LoVo (cell line): ENCODE measurements around the gene AOPEP.

Experiments used
- DNase-seq: peaks from one replicate; pipeline ENCODE4 v3.0.0-alpha.2; 2016; ENCODE audit warnings: low spot score

The AOPEP gene

GRCh38 chr9:94850540-94851434 is 124.3 kb downstream of the AOPEP start:
- no peak for DNase-seq

DNA sequence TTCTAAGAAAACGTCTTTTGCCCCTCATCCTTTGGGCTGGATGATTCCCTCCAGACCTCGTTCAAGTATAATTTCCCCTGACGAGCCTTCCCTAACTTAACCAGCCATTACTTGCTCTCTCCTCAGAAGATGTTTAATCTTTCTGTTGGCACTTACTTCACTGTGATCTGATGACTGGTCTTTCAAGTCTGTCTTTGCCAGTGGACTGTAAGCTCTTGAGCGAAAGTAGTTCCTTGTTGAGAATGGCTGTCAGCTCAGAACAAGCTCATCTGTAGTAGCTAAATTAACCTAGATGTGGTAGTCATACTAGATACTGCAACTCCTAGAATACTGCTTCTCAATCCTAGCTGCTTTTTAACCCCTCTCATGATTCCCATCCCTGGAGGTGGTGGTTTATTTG is 125.0 kb downstream of the AOPEP start:
- no peak for DNase-seq

GRCh38 chr9:94851892-94852291 is 125.4 kb downstream of the AOPEP start:
- DNase-seq: no peak

DNA sequence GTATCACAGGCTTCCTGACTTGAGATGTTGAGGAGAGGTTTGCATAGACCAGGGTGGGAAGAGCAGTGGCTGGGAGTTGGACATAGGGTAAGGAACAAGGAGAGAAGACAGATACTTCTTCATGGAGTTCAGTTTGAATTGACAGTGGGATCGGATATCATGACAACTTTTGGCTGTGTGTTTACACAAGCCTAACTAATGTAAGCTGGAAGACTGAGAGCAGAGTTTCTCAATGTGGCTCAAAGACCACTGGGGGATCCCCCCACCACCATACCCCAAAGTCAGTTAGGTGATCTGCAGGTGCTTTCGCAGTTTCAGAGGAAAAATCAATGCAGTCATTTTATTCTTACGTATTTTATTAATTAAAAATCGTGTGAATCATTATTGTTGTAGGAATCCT is 125.9 kb downstream of the AOPEP start:
- DNase-seq: no peak

- peak; percentile 74 for DNase-seq
These were observed 127.4 kb downstream of the AOPEP start for GRCh38 chr9:94853887-94854286.

DNA sequence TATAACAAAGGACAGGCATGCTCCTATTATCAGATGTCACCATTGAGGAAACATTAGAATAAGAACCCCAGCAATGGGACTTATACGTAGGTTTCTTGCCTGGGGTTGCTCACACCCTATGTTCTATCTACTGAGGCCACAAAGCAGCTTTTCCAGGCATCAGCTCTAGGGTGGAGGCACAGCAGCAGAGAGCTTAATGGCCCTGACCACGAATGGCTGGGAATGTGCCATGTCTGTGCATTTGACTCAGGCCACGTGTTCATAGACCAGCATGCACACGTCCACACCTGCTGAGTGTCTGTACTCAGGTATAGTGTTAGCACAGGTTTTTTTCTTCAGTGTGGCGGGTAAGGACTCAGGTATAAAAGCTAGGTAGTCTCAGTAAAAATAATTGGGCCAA is 129.4 kb downstream of the AOPEP start:
- no peak for DNase-seq

GRCh38 chr9:94857791-94858190 is 131.3 kb downstream of the AOPEP start:
- no peak for DNase-seq

DNA sequence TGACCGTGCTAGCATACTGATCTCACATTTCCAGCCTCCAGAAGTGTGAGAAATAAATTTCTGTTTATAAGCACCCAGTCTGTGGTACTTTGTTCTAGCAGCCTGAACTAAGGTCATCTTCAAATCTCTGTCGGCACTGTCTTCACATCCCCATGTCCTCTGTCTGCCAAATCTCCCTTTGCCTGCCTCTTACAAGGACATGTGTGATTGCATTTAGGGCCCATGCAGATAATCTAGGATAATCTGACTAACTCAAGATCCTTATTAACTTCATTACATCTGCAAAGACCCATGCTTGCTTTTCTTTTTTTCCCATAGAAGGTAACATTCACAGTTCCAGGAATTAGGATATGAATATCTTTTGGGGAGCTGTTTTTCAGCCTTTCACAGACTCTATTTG is 132.7 kb downstream of the AOPEP start:
- DNase-seq: no peak

DNA sequence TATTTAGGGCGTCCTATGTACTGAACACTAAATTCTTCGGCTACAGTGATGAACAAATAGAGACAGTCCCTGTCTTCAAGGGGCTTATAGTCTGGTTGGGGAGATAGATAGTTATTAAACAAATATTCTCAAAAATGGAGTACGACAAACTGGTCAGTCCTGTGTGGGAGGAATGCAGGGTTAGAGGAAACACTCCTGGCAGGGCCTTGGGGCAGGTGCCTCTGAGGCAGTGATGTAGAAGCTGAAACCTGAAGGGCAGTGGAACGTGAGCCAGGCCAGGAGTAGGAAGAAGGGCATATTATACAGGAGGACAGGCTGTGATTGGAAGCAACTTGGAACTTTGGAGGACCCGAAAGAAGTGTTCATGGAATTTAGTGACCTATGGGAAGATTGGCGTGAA is 133.4 kb downstream of the AOPEP start:
- DNase-seq: no peak

- no peak for DNase-seq
These were observed 134.4 kb downstream of the AOPEP start for GRCh38 chr9:94860678-94861588.

DNA sequence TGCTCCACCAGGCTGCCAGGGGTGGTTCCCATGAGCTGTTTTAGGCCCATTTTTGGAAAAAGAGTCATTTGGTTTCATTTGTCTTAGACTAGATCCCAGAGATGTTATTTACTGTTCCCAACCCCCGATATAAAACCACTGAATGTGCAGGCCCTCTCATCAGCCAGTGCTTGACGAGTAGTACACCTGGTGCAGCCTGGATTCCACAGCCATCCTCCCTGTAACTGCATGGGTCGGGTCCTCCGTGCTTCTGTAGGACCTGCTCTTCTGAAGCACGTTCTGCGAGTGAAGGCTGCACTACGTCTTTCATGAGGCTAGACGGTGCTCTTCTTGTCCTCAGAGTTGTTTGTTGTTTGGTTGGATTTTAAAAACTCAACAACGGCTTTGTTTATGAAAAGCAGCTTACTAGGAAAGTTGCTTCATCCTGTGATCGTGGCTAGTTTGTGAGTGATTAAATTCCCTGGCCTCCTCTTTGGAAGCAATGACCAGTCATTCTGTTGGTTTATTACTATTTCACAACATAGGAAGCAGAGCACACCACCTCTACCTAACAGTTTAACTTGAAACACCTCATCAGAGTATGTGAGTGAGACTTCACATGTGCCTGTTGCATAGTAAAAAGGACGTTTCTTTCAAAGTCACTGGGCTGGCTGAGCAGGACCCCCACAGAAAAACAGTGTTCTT is 135.2 kb downstream of the AOPEP start:
- no peak for DNase-seq

GRCh38 chr9:94864196-94864595 is 137.7 kb downstream of the AOPEP start:
- no peak for DNase-seq

- DNase-seq: no peak
These were observed 138.5 kb downstream of the AOPEP start for GRCh38 chr9:94864862-94865509.

DNA sequence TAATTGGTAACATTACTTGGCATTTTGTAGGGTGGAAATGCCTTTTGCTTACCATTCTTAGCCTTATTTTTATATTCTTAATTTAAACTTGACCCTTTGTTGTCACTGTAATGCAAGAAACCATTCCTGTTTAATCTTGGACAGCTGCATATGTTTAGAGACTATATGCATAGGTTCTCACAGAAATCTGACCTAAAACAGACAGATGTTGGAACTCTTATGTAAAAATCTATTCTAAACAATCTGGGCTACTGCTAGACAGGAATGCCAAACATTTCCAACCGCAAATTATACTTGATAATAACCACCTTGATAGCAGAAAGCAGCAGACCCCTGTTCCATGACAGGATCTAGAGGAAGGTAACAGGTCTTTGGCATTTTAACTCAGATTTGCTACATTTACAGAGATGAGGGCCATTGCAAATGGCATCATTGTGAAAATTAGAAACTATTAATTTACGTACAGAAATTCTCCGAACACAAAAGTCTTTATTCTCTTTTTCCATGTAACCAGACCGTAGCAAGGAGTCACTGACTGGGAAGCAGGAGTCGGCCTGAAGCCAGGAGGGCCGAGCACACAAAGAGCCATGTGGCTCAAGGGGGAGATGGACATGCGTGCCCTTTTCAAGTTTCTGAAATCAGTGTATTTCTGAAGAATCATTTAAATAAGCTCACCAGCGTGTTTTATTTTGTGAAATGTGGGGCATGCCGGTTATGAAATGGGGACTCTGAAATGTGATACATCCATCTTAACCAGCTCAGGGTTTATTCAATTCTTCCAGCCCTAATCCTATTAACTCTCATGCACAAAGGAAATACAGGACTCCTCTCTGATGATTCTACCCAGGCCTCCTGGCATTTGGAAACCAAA is 139.3 kb downstream of the AOPEP start:
- DNase-seq: no peak

- no peak for DNase-seq
These were observed 140.3 kb downstream of the AOPEP start for GRCh38 chr9:94866770-94867169.

GRCh38 chr9:94867281-94867841 is 140.9 kb downstream of the AOPEP start:
- peak; percentile 48 for DNase-seq

GRCh38 chr9:94867842-94868312 is 141.4 kb downstream of the AOPEP start:
- DNase-seq: peak; percentile 29

DNA sequence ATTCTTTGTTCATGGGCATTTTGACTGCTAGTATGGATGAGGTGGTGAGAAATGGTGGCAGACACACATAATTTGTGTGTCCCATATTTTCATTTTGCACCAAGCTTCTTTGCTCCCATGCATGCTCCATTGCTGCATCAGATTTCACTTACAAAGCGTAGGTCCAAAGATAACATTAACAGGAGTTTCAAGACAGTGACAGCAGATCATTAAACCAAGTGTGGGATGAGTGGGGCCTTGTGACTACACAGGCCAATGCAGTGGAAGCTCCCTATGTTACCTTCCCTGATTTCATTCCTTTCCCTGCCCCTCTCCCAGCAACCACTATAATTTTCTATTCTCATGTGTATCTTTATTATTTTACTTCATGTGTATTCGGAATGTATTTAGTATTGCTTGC is 142.0 kb downstream of the AOPEP start:
- no peak for DNase-seq

DNA sequence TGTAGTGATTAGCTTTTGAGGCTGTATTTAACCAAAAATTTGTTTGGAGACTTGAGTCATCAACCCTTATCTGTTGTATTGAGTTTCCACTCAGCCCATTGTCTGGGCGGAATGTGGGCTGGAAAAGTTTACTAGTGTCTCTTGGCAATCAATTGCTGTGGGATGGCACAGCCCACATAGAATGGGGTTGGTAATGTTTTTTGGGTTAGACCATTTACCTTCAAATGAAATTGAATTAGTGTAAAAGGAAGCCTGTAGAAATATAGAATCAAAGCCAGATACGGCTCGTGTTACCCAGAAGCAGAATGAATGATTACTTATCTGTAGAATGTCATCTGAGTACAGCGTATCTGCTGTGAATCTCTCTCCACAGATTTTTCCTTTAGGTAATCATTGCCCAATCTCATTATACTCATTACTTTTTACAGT is 142.9 kb downstream of the AOPEP start:
- peak; percentile 30 for DNase-seq

DNA sequence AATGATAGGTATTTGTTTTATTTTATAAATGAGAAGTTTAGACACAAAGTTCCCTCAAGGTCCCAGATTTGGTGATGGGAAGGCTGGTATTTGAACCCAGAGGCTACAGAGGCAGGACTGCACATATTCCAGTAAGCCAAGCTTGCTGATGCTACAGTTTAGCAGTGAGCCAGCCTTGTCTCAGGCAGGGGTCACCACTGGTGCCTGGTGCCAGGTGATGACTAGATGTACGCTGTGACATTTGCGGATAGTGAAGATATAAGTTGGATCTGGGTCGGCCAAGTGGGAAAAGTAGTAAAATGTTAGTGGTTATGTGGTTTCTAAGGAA is 143.9 kb downstream of the AOPEP start:
- DNase-seq: no peak
